Right cardiac atrium (tissue), 5 donors: ENCODE data around the gene DUSP23. TPM values are rescaled to one million over a fixed set of nuclear protein-coding genes. Genes with fewer than 3 reads are reported as not detected.

Source experiments
- ATAC-seq, 2 donors: fragments of 200-7000 bp; cut with Tn5 transposase; one replicate each; pipeline versions ENCODE4 v1.8.0 to v1.9.1; 2020; ENCODE audit warnings: moderate library complexity in 2 of 2, mild to moderate bottlenecking in 1 of 2
- DNase-seq, 3 donors: peaks; one replicate each; pipeline ENCODE4 v3.0.0-alpha.2; 2020
- H3K27ac ChIP-seq: one replicate; pipeline ENCODE4 v1.5.1; 2013; ENCODE audit warnings: mild to moderate bottlenecking, low read length, control low read depth, moderate library complexity
- H3K27me3 ChIP-seq: one replicate; pipeline ENCODE4 v1.6.1; 2013; ENCODE audit not compliant: control insufficient read depth, insufficient read depth
- H3K4me1 ChIP-seq: one replicate; pipeline ENCODE4 v1.6.1; 2013; ENCODE audit warnings: low read length; ENCODE audit not compliant: control insufficient read depth, insufficient read depth
- H3K4me3 ChIP-seq: one replicate; pipeline ENCODE4 v1.5.1; 2013; ENCODE audit warnings: low read length, control low read depth
- H3K9me3 ChIP-seq: one replicate; pipeline ENCODE4 v1.6.1; 2013; ENCODE audit warnings: low read length; ENCODE audit not compliant: control insufficient read depth
- WGBS: extraction: QIAGEN DNeasy Blood & Tissue Kit; methylation state at CpG from one replicate; pipeline ENCODE4 v1.1.7; 2013; 5-methylcytosine and 5-hydroxymethylcytosine counted together
- intact Hi-C, 4 donors: fragments of 100-400 bp; cut with DNase I; formaldehyde crosslinking; loops; one replicate each; pipeline versions ENCODE4 v1.11.0 to v1.14.0; 2022 to 2023
- polyA plus RNA-seq: library from polyadenylated mRNA; stranded (reverse); fragments of 200-250 nt; gene quantifications from one replicate; pipeline ENCODE4 v1.2.3, GENCODE V29; 2013
- total RNA-seq, 4 donors: library from RNA; stranded (reverse); fragmentation: NEBNext Ultra II Directional; extraction: Animal tissue kit (Norgen Biotek cat#: 25700); gene quantifications; one replicate each; pipeline ENCODE4 v1.2.1, GENCODE V29; 2021
- donor health status: healthy with polysubstance abuse.
- donor health status: DM: no; HTN: yes; CAD: no.
- donor health status: DM: no; HTN: no; CAD: no.
- donor health status: DM: no; HTN: yes; CAD: no; lungs with severe emphysema.
- donor health status: DM: yes; HTN: yes; CAD: no.

The DUSP23 gene
- total and polyA plus RNA-seq, 5 donors: 20.7 to 43.7 (median 24.2) TPM

DNA sequence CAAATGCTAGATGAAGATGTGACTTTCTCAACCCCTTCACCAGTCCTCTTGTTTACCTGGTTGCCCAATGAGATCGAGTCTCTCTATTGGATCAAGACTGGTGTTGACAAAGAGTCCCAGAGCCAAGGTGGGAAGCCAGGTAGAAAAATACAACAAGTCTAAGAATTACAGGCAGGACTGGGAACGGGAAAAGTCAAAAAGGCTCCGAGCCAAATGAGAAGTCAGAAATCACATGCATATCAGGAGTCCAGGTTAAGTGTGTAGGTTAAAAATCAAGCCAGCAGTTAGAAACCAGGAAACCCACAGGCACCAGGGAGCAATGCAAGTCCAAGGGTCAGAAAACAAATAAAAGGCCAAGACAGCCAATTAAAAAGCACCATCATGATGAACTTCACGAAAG lies 27.4 kb upstream of the DUSP23 start:
- intact Hi-C loops: no loop called here
- DNase-seq (no peak), ATAC-seq (no peak)
- 74% methylated on average over 4 of the region's 4 CpGs for WGBS
- H3K4me1 ChIP-seq: no peaks in the 10 kb centered on the region
- no peaks in the 10 kb centered on the region for H3K27me3 ChIP-seq
- H3K4me3 ChIP-seq: no peak overlapping the region
- no peaks in the 10 kb centered on the region for H3K9me3 ChIP-seq
- no peak overlapping the region for H3K27ac ChIP-seq

DNA sequence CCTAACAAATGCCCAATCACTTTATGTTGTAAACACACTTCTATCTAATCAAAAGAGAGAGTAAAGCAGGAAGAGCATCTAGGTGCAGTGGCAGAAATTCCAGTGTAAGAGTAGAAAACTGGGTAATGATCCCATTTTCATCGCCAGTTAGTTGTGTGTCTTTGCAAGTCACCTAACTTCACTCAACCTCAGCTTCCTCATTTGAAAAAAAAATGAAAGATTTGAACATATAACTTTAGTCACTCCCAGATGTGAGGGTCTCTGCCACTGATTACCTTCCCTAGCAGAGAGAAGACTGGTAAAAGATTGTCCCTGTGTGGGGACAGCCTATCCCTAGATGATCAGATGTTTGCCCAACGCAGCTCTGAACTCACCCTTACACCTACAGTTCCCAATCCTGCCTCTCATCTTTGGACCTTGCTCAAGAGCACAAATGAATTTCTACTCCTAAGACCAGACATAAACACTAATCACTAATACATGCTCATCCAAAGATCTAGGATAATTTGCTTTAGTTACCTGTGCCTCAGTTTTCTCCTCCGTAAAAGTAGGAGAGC lies 25.2 kb upstream of the DUSP23 start:
- DNase-seq: no peak
- intact Hi-C loops: no loop called here
- Histone ChIP-seq H3K4me1 (no peaks in the 10 kb centered on the region), H3K27me3 (no peaks in the 10 kb centered on the region), H3K9me3 (no peaks in the 10 kb centered on the region), H3K4me3 (no peak overlapping the region), H3K27ac (no peak overlapping the region)
- ATAC-seq: no peak
- 90% methylated on average over 3 of the region's 3 CpGs for WGBS

DNA sequence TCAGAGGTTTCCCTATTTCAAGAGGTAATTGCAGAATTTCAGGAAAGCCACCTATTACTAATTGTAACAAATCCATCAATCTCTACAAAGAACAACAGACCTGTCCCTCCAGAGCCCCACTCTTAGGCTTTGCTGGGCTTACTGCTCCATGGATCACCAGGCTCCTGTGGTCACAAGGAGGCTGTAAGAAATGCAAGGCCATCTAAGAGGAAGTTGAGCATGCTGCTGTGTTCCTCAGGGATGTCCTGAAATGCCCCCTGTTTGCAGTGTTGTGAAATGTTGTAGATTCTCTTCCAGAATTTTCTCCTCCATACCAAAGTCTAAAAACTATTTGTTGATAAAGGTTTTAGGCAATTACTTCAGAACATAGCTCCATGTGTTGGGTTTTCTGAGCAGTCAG lies 24.4 kb upstream of the DUSP23 start:
- ATAC-seq (peak; percentile 31 to 67), DNase-seq (no peak)
- no peaks in the 10 kb centered on the region for H3K4me1 ChIP-seq
- H3K27me3 ChIP-seq: no peaks in the 10 kb centered on the region
- intact Hi-C loops: no loop called here
- H3K4me3 ChIP-seq: no peak overlapping the region
- H3K27ac ChIP-seq: no peak overlapping the region
- H3K9me3 ChIP-seq: no peaks in the 10 kb centered on the region

DNA sequence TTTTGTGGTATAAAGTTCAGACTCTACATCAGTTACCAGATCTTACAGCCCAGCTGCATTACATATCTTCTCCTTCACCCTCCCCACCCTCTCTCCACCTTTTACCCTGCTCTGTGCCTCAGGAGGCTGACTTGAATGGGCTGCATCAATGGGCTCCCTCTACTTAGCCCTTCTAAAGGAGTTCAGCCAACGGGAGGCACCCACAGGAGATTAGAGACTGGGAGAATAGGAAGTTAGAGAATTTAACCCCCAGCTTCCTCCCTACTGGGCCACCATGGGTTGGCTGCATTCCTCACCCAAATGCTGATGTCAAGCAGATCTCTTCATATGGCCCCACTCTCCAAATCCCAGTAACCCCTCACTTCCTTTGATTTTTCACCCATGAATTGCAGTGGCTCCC lies 17.1 kb upstream of the DUSP23 start:
- peak in 1 of 2 donors; percentile 32 for ATAC-seq
- Histone ChIP-seq H3K9me3 (no peaks in the 10 kb centered on the region), H3K4me1 (no peaks in the 10 kb centered on the region), H3K27me3 (no peaks in the 10 kb centered on the region), H3K4me3 (no peak overlapping the region), H3K27ac (no peak overlapping the region)
- intact Hi-C loops: no loop called here
- WGBS: 7% methylated on average over 1 of the region's 1 CpG
- no peak for DNase-seq

DNA sequence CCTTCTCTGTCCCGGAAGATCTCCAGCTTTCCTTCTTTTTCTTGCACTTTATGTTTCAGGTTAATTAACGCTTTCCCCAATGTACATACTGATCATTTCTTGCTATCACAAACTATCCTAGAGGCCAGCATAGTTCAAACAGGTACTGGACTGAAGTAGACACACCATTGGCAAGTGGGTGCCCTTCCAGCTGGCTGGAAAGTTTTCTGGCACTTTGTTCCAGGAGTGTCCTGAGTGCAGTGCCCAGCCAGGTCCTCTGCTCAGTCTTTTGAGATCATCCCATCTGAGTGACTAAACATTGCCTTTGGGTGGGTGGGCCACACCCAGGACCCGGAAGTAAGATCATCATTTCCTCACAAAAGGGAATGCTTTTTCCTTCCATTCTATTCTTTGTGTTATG lies 15.0 kb upstream of the DUSP23 start:
- no peak for ATAC-seq
- H3K27ac ChIP-seq: no peak overlapping the region
- WGBS: 86% methylated on average over 3 of the region's 3 CpGs

DNA sequence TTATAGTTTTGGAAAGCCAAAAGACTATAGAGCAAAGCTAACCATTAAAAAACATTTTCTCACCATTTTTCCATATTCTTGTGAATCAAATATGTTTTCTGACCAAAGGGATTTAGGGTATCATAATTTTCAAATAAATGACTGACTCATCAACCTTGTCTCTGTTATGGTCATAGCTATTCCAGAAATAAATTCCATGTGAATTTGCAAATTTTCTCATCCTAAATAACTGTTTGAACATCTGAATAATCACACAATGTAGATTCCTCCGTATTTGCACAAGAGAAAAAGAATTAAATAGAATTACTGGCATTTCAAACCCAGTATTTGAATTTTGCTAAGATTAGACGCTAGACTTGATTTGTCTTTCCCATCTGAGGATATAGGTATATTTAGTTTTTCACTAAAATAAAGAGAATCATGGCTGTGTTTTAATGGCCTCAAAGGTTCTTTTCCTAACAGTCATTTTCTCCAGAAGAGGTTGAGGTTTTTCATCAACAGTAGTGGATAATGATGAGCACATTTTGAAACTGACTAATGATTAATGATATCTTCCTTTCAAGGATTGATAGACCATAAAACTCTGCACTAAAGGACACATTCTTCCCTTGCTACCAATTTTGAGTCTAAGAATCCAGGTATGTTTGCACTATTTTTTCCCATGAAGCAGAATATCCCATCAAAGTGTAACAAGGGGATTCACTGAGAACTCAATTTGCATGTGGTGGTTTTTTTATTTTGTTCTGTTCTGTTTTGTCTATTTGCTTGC lies 9.5 kb upstream of the DUSP23 start:
- ATAC-seq (no peak), DNase-seq (no peak)
- Histone ChIP-seq H3K4me3 (no peak overlapping the region), H3K27ac (no peak overlapping the region), H3K9me3 (no peaks in the 10 kb centered on the region), H3K27me3 (no peaks in the 10 kb centered on the region), H3K4me1 (no peaks in the 10 kb centered on the region)
- intact Hi-C loops: no loop called here
- 91% methylated on average over 2 of the region's 2 CpGs for WGBS

More for the DNA sequence above, 15.0 kb upstream of the DUSP23 start:
- no peaks in the 10 kb centered on the region for H3K4me1 ChIP-seq
- DNase-seq: no peak
- intact Hi-C loops: no loop called here
- H3K9me3 ChIP-seq: no peaks in the 10 kb centered on the region
- H3K27me3 ChIP-seq: no peaks in the 10 kb centered on the region
- no peak overlapping the region for H3K4me3 ChIP-seq

DNA sequence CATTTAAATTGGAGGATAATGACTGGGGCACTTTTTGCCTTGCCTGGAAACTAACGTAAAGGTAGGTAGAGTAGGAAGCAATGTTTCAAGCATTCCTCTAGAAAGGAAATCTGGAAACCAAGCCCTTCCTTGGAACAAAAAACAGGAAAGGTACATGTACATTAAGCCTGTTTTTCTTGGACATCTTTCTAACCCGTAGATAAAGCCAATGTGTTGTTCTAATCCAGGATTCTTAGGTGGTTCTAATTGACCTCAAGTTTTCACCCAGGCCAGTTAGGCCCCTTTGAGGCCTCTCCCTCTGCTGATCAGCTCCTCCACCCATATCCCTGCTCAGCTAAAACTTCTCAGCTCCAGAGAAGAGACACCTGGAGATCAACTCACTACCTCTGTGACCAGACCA lies 6.3 kb upstream of the DUSP23 start:
- Histone ChIP-seq H3K27me3 (no peaks in the 10 kb centered on the region), H3K4me3 (no peak overlapping the region), H3K9me3 (no peaks in the 10 kb centered on the region), H3K27ac (no peak overlapping the region), H3K4me1 (no peaks in the 10 kb centered on the region)
- intact Hi-C loops: no loop called here
- DNase-seq (no peak), ATAC-seq (peak; percentile 75 to 88)
- WGBS: 66% methylated on average over 2 of the region's 2 CpGs

DNA sequence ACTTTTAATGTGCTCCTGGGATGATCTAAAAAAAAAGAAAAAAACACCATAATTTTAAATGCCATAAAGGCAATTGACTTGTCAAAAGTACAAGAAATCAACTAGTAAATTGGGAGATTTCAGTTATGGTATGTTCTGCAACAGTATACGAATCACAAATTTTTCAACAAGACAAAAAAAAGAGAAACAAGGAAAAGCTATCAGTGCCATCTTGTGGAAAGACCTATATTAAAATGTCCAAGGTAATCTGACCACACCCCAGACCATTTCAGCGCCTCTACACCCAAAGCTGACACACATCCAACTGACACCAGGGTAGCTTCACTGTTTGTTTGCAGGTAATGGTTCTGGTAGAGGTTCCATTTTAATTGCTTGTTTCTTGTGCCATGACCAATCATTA lies 5.0 kb upstream of the DUSP23 start:
- Histone ChIP-seq H3K27ac (no peak overlapping the region), H3K27me3 (no peaks in the 10 kb centered on the region), H3K9me3 (no peaks in the 10 kb centered on the region), H3K4me1 (no peaks in the 10 kb centered on the region), H3K4me3 (no peak overlapping the region)
- intact Hi-C loops: no loop called here
- 81% methylated on average over 2 of the region's 2 CpGs for WGBS
- DNase-seq (no peak), ATAC-seq (no peak)

DNA sequence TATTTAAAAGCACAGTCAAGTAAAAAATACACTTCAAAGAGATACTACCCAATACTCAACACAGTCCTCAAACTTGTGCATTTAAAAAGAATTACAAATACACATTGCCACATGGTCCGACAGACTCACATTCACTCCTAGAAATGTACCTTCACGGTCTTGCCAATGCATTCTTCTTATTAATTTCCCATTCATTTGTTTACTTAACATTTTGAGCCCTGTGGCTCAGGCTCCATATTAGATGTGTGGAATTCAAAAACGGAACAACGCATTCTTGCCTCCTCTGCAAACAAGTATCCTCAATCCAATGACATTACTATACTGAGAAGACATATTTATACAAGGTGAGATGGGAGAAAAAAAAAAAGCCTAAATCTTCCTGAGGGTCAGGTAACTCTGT lies 2.5 kb upstream of the DUSP23 start:
- H3K9me3 ChIP-seq: no peaks in the 10 kb centered on the region
- DNase-seq (no peak), ATAC-seq (no peak)
- 88% methylated on average over 4 of the region's 4 CpGs for WGBS
- no peak overlapping the region for H3K27ac ChIP-seq
- intact Hi-C loops: no loop called here
- no peaks in the 10 kb centered on the region for H3K27me3 ChIP-seq
- H3K4me1 ChIP-seq: peaks cover 2% of the 10 kb centered on the region
- no peak overlapping the region for H3K4me3 ChIP-seq

DNA sequence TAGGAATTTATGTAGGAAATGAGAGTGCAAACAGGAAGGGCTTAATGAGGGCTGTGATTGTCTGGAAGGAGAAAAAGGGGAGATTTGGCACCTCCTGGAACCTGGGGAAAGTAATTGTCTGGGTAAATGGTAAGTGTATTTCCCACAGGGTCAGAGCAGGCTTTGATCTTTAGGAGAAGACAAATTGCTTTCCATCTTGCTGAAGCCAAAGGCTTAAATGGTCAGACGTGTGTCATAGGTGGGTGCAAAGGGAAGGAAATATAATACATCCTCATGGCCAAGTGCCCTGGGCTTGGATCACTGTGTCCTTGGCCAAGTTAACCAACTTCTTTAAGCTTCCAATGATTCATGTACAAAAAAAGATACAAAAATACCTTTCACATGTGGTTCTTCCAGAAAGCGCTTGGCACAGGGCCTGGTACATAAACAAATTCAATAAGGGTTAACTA lies 1.3 kb upstream of the DUSP23 start:
- WGBS: 73% methylated on average over 2 of the region's 2 CpGs

DNA sequence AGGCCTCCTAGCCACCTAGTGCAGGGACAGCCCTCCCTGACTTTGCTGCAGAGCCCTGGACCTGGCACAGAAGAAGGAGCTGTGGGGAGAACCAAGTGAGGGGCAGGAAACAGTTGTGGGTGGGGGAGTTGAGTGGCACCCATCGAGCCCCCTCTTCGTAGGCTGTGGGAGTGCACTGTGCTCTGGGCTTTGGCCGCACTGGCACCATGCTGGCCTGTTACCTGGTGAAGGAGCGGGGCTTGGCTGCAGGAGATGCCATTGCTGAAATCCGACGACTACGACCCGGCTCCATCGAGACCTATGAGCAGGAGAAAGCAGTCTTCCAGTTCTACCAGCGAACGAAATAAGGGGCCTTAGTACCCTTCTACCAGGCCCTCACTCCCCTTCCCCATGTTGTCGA lies 1.2 kb downstream of the DUSP23 start:
- no peak overlapping the region for H3K27ac ChIP-seq
- DNase-seq: no peak
- H3K4me3 ChIP-seq: peak overlapping the region; percentile 53

More for the DNA sequence above, 1.3 kb upstream of the DUSP23 start:
- Histone ChIP-seq H3K9me3 (no peaks in the 10 kb centered on the region), H3K27ac (peak overlapping the region; percentile 35), H3K27me3 (no peaks in the 10 kb centered on the region), H3K4me1 (peaks cover 2% of the 10 kb centered on the region), H3K4me3 (no peak overlapping the region)
- ATAC-seq (no peak), DNase-seq (no peak)
- intact Hi-C loops: no loop called here

More for the DNA sequence above, 1.2 kb downstream of the DUSP23 start:
- no peak for ATAC-seq
- 97% methylated on average over 12 of the region's 12 CpGs for WGBS
- intact Hi-C loops: loop anchor here in 1 of 4 donors (5.0 kb wide), 1 partner anchor 110 kb away; no protein-coding TSS in a partner anchor
- H3K27me3 ChIP-seq: no peaks in the 10 kb centered on the region
- H3K4me1 ChIP-seq: peaks cover 2% of the 10 kb centered on the region
- no peaks in the 10 kb centered on the region for H3K9me3 ChIP-seq
